Endothelial cell of hepatic sinusoid (primary cell): ENCODE measurements around the gene FBXO31.
"Not testable (repeated sequence)": the region's sequence is repeated elsewhere in the genome, so short reads cannot be mapped to it uniquely, and the experiment has no call there.

Experiments
- in situ Hi-C: cut with HindIII; loops from 2 replicates; pipeline ENCODE4 v1.10.0; 2017; ENCODE audit warnings: low sequenced_read_pairs

FBXO31 gene

GRCh38 chr16:87344931-87345631 is 38.5 kb downstream of the FBXO31 start:
- in situ Hi-C loops = no loop called here

GRCh38 chr16:87344165-87344930 is 39.2 kb downstream of the FBXO31 start:
- in situ Hi-C loops = no loop called here

GRCh38 chr16:87343753-87344050 is 39.9 kb downstream of the FBXO31 start:
- in situ Hi-C loops = no loop called here

GRCh38 chr16:87342978-87343752 is 40.4 kb downstream of the FBXO31 start:
- in situ Hi-C loops = no loop called here

GRCh38 chr16:87342504-87342903 is 41.1 kb downstream of the FBXO31 start:
- in situ Hi-C loops = no loop called here

- in situ Hi-C loops = no loop called here
These were observed 43.4 kb downstream of the FBXO31 start for GRCh38 chr16:87340198-87340597.

- in situ Hi-C loops = not testable (repeated sequence)
These were observed 43.9 kb downstream of the FBXO31 start for GRCh38 chr16:87339724-87340105.

- in situ Hi-C loops = no loop called here
These were observed 44.4 kb downstream of the FBXO31 start for GRCh38 chr16:87339086-87339723.

- in situ Hi-C loops = no loop called here
These were observed 45.3 kb downstream of the FBXO31 start for GRCh38 chr16:87338155-87338765.

GRCh38 chr16:87337262-87337771 is 46.3 kb downstream of the FBXO31 start:
- in situ Hi-C loops = no loop called here

- in situ Hi-C loops = no loop called here
These were observed 46.9 kb downstream of the FBXO31 start for GRCh38 chr16:87336434-87337240.

- in situ Hi-C loops = no loop called here
These were observed 47.7 kb downstream of the FBXO31 start for GRCh38 chr16:87335625-87336433.

- in situ Hi-C loops = no loop called here
These were observed 48.6 kb downstream of the FBXO31 start for GRCh38 chr16:87334651-87335624.

GRCh38 chr16:87333581-87334331 is 49.8 kb downstream of the FBXO31 start:
- in situ Hi-C loops = no loop called here

GRCh38 chr16:87333101-87333500 is 50.5 kb downstream of the FBXO31 start:
- in situ Hi-C loops = no loop called here

GRCh38 chr16:87332150-87332549 is 51.4 kb downstream of the FBXO31 start:
- in situ Hi-C loops = no loop called here

- in situ Hi-C loops = no loop called here
These were observed 52.3 kb downstream of the FBXO31 start for GRCh38 chr16:87331241-87331801.
